Suprapubic skin (tissue), 3 donors: ENCODE results near the gene DYRK1B.

ENCODE experiments used
- CTCF ChIP-seq, 2 donors: fragments of 200-600 bp in 1 of 2; fragments of 450-650 bp in 1 of 2; sonication (generic) in 1 of 2; IDR thresholded peaks; one replicate each; pipeline ENCODE4 v1.5.1; 2016 to 2019; ENCODE audit warnings: antibody characterized with exemption in 2 of 2, mild to moderate bottlenecking in 1 of 2, moderate library complexity in 1 of 2
- EP300 ChIP-seq: sonication (generic); formaldehyde crosslinking; IDR thresholded peaks from one replicate; pipeline ENCODE4 v1.6.1; 2017; ENCODE audit warnings: antibody characterized with exemption

DNA sequence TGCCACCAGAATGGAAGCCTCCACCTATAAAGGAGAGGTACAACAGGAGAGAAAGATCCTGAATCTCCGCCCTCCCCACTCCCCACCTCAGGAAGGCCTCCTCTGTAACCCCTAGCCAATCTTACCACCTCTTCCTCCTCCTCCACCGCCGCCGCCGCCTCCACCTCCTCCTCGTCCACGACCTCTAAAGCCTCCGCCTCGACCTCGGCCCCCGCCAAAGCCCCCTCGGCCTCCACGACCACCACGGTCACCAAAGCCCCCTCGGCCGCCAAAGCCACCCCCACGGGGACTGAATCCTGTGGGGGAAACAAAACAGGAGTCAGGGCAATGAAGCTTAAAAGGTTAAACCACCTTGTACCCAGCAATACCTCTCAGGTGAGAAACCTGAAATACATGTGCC lies 6.5 kb upstream of the DYRK1B start:
- TF ChIP-seq CTCF (IDR thresholded peaks at IDR 0.05): no peak
- no peak for TF ChIP-seq EP300
